Choroid plexus epithelial cell (primary cell): ENCODE measurements around the gene AUTS2.

Experiments
- DNase-seq: peaks from one replicate; pipeline ENCODE4 v3.0.0-alpha.2; 2010; ENCODE audit warnings: low read depth
- H3K4me3 ChIP-seq: 2 replicates; pipeline ENCODE4 v1.5.1; 2011; ENCODE audit warnings: low read depth, mild to moderate bottlenecking, control low read depth, low read length, moderate library complexity
- TF ChIP-seq, protein P1 (sequence below): conservative IDR thresholded peaks from 2 replicates; pipeline ENCODE4 v1.5.1; 2011; ENCODE audit warnings: low read depth, mild to moderate bottlenecking, control low read depth, inconsistent platforms, low read length, moderate library complexity

Gene AUTS2

DNA sequence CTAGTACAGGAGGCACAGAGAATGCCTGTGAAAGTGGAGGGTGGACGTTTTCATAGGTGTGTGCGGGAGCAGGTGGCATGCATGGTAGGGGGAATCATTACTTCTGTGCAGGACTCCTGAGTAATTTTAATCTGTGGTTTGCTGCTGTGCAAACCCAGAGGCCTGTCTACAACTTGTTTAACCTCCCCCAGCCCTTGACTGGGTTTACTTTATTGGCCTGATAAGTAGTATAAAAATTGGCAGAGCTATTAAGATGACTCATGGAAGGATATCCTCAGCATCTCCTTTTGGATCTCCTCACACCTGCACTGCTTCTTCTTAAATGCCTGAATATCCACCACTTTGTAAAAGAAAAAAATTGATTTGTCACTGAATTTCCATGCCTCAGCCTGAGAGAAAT, 104.8 kb downstream of the AUTS2 start:
- no peak overlapping the region for H3K4me3 ChIP-seq
- TF ChIP-seq, protein P1, sequence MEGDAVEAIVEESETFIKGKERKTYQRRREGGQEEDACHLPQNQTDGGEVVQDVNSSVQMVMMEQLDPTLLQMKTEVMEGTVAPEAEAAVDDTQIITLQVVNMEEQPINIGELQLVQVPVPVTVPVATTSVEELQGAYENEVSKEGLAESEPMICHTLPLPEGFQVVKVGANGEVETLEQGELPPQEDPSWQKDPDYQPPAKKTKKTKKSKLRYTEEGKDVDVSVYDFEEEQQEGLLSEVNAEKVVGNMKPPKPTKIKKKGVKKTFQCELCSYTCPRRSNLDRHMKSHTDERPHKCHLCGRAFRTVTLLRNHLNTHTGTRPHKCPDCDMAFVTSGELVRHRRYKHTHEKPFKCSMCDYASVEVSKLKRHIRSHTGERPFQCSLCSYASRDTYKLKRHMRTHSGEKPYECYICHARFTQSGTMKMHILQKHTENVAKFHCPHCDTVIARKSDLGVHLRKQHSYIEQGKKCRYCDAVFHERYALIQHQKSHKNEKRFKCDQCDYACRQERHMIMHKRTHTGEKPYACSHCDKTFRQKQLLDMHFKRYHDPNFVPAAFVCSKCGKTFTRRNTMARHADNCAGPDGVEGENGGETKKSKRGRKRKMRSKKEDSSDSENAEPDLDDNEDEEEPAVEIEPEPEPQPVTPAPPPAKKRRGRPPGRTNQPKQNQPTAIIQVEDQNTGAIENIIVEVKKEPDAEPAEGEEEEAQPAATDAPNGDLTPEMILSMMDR: no peak
- no peak for DNase-seq

- TF ChIP-seq, protein P1: no peak
- H3K4me3 ChIP-seq: no peak overlapping the region
- DNase-seq: no peak
Observed at GRCh38 chr7:69706070-69706469, 107.8 kb downstream of the AUTS2 start.

GRCh38 chr7:69708857-69709256, 110.6 kb downstream of the AUTS2 start:
- H3K4me3 ChIP-seq: no peak overlapping the region
- TF ChIP-seq, protein P1: no peak
- DNase-seq: peak; percentile 16

GRCh38 chr7:69710768-69711438, 112.6 kb downstream of the AUTS2 start:
- TF ChIP-seq, protein P1: no peak
- no peak overlapping the region for H3K4me3 ChIP-seq
- no peak for DNase-seq

- DNase-seq: no peak
- TF ChIP-seq, protein P1: no peak
Observed at GRCh38 chr7:69714886-69715576, 116.8 kb downstream of the AUTS2 start.

DNA sequence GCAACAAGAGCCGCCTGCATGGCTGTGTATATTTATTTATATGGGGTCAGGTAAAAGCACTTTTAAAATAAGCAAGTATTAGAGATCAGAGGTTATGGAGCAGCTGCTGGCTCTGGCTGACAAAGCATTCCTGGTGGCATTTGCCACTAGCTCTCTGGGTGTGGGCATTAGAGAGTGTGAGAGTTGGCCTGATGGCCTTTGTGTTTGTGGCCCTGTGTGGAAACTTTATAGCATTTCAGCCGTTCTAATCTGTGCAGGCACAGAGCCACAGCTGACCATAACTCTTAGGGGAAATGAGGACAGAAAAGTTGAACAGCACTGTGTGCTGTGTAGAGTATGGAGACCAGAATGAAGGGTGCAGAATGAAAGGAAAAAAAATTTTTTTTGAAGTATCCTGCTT, 118.9 kb downstream of the AUTS2 start:
- no peak overlapping the region for H3K4me3 ChIP-seq
- TF ChIP-seq, protein P1: no peak
- DNase-seq: no peak

More at GRCh38 chr7:69714886-69715576, 116.8 kb downstream of the AUTS2 start:
- H3K4me3 ChIP-seq: no peak overlapping the region

DNA sequence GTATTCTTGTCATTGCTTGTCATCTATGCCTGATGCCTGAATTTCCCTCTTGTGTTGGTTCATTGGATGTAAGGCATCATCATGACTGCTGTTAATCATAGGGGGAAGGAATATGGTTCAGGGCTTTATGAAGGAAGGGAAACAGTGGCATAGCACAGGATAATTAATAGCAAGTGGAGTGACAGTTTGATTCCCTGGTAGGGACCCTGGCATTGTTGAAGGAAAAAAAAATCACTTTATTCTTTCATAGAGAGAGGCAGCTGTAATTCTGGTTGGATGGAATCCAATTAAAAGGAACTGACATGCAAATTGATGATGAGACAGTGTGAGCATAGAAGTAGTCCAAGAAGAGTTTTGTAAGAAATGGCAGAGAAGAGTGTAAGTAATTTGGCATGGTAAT, 121.4 kb downstream of the AUTS2 start:
- H3K4me3 ChIP-seq: no peak overlapping the region
- TF ChIP-seq, protein P1: no peak
- no peak for DNase-seq
